GM11168 (cell line): Measurements from ENCODE around the gene CREB3L2.

Experiments
- in situ Hi-C: fragments of 300-500 bp; cut with MboI; formaldehyde crosslinking; loops from one replicate; pipeline ENCODE4 v1.12.0; 2022; ENCODE audit warnings: low sequenced_read_pairs; ENCODE audit not compliant: unreplicated experiment

CREB3L2 gene

DNA sequence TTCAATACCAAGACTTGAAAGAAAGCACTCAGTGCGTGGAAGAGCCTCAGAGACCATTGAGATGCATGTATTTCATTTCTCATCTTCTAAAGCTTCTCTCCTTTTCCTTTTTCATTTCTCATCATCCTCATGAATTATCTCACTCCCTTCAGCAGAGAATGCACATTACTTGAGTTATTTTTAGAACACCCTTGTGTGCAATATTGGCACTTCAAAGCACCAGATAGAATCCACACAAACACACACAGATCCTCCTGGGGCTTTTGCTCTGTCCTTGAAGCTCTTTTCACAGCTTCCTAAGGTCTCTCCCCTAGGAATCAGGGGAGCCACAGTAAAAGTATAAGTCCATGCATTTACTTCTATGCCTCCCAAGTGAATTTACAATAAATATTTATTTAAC is 173.4 kb downstream of the CREB3L2 start:
- in situ Hi-C loops, result no loop called here

DNA sequence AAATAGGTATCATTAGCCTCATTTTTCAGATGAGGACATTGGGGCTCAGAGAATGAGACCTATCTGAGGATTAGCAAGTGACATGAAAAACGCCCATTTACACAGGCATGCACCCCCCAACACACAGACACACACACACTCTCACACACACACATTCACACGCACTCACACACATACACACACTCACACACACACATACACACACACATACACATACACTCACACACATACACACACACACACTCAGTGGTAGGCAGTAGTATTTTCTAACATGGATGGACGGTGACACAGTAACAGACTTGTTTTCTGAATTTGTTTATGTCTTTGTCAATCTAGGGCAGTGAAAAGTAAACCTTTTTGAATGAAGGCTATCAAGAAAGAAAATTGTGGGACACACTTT is 176.4 kb downstream of the CREB3L2 start:
- in situ Hi-C loops, result no loop called here
